Measurements from ENCODE around the gene ATP4A. TPM values are rescaled to one million over a fixed set of nuclear protein-coding genes. Genes with fewer than 3 reads are reported as not detected.

Gene ATP4A
- total RNA-seq, 1 donor from 2014 or later, result not detected

DNA sequence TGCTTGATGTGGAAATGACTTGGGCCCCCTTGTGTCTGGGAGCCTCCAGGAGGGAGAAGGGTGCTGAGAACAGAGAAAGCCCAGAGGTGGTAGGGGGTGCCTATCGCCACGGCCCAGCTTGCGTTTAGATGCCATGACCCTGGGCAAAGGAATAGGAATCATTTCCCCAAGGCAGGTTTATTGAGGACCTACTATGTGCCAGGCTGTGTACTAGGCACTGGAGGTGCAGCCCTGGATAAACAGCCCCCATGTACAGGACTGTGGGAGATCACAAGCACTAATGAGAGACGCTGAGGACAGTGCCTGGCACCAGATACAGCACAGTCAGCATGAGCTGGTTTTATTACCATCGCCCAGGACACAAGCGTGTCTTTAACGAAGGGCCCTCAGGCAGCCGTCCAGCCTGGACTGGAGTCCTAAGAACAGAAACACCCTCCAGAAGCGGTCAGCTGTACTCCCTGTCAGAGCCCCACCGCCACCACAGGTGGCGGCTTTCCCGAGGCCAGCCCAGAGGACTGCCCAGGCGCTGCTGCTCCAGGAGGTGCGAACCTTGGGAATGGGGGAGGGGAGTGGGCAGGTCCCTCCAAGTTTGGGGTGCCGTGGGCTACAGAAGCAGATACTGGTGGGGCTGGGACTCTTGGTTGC, 13.5 kb downstream of the ATP4A start:
- intact Hi-C loops (cut with micrococcal nuclease), result loop anchor here (1.0 to 5.0 kb wide), 6 partner anchors 42 to 167 kb away; partner anchors contain the start of genes COX6B1 and KMT2B

DNA sequence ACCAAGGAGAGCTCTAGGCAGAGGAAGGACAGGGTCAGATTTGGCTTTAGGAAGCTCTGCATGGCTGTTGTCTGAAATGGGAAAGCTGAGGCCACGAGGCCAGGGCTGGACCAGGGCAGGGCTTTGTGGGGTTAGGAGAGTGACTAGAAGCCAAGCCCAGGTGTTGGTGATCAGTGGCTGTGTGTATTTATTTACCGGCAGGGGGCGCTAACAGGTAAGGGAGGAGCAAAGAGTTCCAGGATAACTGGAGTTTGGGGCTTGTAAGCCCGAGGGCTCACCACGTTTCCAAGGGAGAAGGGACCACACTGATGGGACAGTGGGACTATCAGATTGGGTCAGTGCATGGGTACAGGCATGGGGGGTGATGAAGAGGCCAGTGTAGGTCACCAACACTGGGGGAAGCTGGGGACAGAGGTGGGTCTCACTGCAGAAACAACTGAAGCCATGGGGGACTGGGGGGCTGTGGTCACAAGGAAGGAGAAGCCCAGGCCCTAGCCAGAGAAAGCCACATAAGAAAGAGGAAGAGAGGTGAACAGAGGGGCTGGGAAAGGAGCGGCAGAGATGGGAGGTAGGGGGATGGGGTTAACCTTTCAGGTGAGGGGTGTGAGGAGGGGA, 14.2 kb downstream of the ATP4A start:
- intact Hi-C loops (cut with micrococcal nuclease), result loop anchor here (1.0 to 5.0 kb wide), 6 partner anchors 43 to 168 kb away; partner anchors contain the start of genes COX6B1 and KMT2B

DNA sequence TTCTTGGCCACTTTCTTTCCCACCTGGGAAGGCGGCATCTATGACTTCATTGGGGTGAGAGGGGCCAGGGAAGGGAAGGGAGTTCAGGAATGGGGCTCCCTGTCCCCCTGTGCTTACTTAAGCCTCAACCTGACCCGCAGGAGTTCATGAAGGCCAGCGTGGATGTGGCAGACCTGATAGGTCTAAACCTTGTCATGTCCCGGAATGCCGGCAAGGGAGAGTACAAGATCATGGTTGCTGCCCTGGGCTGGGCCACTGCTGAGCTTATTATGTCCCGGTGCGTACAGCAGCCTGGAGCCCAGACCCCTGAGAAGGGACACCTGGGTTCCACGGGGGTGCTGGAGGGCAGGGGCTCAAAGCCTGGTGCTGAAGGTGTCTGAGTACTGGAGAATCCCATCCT, 16.9 kb downstream of the ATP4A start:
- intact Hi-C loops (cut with micrococcal nuclease), result loop anchor here (1.0 to 5.0 kb wide), 5 partner anchors 66 to 171 kb away; partner anchors contain the start of genes COX6B1, HAUS5 and KMT2B

DNA sequence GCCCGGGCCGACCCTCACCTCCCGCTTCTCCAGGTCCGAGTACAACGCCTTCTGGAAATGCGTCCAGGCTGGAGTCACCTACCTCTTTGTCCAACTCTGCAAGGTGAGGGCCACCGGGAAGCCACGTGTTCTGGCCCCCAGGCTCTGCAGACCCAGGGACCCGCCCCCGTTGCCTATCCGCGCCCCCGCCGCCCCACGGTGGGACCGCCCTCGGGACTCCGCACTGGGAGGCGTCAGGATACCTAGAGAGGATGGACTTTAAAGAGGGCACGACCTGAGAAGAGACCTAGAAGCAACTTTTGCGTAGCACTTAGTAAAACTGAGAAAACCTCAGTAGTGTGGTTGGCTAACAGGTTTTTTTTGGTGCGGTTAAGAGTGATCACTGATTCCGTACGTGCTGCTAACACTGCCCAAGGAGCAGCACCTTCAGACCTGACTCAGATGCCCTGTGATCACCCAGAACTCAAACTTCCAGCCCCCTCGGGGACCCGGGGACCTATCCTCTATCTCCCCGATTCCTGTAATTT, 17.5 kb downstream of the ATP4A start:
- intact Hi-C loops (cut with micrococcal nuclease), result loop anchor here (1.0 to 5.0 kb wide), 6 partner anchors 66 to 277 kb away; partner anchors contain the start of genes COX6B1, HAUS5, KMT2B and USF2

DNA sequence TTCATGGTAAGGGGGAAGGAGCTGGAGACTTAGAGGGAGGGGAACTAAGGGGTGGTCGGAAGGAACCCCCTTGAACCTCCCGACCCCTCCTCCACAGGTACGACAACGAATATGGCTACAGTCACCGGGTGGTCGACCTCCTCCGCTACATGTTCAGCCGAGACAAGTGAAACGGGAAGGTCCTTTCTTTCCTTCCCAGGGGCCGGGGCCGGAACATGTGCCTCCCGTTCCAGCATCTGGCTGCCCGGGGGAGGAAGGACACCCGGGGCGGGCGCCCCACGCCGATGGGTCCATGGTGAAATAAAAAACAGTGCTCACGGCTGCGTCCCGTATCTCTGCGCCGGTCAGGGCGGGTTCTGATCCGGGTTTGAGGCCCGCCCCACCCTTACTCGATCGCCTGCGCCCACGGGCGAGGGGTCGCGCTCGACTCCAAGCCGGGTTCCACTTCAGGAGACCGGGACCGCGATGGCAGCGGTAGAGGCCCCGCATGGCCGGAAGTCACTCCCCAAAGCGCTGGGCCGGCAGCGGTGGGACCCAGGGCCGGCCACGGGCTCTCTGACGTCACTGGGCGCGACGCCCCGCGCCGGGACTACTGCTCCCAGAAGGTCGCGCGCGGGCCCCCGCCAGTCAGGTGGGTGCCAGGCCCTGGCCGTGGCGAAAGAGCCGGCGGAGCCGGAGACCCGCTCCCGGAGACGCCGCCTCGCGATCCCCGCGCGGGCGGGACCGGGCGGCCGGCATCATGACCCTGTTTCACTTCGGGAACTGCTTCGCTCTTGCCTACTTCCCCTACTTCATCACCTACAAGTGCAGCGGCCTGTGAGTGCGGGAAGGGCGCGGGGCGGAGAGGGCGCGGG, 18.2 kb downstream of the ATP4A start, which contains the start of gene TMEM147:
Gene TMEM147, plus strand, starts transcription at position 626 of the 854 bp plus-strand sequence. Its CDS starts 114 bp downstream, at position 740.
- intact Hi-C loops (cut with micrococcal nuclease), result loop anchor here (2.0 to 5.0 kb wide), 5 partner anchors 102 to 276 kb away; partner anchors contain the start of genes COX6B1, KMT2B and USF2

DNA sequence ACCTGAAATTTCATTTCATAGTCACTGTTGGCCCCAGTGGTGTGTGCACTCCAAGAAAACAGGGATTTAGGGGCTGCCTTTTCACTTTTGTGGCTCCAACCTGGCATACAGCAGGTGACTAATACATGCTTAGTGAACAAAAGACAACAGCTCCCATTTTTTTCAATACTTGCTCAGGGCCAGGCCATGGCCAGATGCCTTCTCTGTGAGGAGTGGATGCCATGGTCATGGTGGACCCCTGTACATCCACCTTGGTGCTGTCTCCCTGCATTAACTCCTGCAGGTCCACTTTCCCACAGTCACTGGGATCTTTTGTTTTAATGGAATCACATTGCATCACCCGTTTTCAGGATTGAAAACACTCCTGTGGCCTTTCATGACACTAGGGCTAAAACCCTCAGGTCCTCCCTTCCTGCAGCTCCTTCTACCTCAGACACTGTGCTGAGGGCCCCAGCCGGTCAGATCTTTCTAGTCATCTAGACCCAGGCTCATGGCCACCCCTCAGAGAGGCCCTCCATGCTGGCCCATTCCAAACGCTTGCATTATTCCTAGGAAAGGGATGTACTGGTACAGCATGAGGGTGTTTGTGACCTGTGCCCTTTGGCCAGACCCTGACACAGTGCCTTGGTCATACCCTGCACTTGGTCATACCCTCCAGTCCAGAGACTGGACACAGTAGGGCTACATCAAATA, 19.2 kb downstream of the ATP4A start:
- intact Hi-C loops (cut with micrococcal nuclease), result loop anchor here (2.0 kb wide), 1 partner anchor 275 kb away; the partner anchor contains the start of gene USF2

DNA sequence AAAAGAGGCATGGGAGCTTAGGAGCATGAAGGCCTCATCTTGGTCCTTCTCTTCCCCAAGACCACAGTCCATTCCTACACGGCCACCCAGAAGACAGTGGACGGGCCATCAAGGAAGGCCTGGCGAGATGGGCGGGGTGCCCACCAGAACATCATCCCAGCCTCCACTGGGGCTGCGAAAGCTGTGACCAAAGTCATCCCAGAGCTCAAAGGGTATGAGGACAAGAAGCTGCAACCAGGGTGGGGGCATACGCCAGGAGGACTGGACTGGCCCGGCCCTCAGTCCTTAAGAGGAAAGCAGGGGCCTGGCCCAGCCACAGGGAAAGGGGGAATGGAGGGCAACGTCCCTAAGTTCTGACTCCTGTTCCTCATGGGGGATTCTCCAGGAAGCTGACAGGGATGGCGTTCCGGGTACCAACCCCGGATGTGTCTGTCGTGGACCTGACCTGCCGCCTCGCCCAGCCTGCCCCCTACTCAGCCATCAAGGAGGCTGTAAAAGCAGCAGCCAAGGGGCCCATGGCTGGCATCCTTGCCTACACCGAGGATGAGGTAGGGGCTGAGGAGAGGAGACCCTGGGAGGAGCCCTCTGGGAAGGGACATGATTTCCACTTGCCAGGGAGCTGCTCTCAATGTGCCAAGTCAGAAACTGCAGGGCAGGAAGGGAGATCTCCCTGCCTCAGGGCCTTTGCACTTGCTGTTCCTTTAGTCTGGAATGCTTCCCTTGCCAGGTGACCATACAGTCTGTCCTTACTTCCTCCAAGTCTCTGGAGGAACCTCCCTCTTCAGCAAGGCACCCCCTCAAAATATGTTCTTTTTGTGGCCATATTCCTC, 20.0 kb downstream of the ATP4A start:
- intact Hi-C loops (cut with micrococcal nuclease), result loop anchor here (2.0 kb wide), 1 partner anchor 275 kb away; the partner anchor contains the start of gene USF2

DNA sequence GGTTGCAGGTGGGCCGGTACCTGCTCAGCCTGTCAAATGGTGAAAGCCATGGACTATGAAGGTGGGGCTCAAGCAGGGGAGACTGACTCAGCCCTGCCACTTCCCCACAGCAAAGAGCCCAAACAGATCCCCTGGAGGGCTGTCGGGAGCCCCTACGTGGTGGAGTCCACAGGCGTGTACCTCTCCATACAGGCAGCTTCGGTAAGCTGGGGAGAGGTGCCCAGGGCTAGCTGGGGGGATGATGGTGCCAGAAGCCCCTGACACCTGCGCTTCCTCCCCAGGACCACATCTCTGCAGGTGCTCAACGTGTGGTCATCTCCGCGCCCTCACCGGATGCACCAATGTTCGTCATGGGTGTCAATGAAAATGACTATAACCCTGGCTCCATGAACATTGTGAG, 21.2 kb downstream of the ATP4A start:
- intact Hi-C loops (cut with micrococcal nuclease), result no loop called here

DNA sequence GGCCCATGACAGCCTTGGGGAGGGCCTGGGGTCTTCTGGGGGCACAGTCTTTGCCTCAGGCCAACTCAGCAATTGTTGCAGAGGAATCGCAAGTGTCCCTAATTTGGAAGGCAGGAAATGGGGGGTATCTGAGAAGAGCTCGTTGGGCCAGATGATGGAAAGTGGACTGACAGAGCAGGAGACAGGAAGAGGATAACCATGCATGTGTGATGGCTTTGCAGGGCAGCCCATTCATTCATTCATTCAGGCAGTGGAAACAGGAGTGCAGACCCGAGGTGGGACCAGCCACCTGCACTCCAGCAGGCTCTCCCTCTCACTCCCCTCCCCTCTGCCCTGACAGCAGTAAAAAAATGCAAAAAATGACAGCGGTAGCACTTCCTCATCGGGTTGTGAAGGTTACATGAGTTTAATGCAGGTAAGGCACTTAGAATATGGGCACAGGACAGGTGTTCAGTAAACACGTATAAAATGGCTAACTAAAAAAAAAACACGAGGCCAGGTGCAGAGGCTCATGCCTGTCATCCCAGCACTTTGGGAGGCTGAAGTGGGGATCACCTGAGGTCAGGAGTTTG, 23.0 kb downstream of the ATP4A start:
- intact Hi-C loops (cut with micrococcal nuclease), result no loop called here

DNA sequence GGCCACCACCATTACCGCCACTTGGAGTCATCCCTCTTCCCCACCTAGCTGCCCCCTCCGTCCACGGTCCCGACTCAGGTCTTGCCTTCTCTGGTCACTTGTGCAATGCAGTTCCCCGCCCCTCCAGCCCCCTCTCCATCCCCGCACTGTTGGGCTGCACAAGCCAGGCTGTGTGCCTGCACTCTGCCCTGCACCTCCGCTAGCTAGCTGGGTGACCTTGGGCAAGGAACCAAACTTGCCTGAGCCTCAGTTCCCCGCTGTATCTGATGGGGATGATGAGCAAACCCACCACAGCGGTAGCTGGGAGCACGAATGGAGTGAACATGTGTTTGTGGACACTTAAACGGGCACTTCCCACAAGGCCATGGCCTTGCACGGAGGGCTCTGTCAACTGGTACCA, 23.6 kb downstream of the ATP4A start:
- intact Hi-C loops (cut with micrococcal nuclease), result no loop called here

DNA sequence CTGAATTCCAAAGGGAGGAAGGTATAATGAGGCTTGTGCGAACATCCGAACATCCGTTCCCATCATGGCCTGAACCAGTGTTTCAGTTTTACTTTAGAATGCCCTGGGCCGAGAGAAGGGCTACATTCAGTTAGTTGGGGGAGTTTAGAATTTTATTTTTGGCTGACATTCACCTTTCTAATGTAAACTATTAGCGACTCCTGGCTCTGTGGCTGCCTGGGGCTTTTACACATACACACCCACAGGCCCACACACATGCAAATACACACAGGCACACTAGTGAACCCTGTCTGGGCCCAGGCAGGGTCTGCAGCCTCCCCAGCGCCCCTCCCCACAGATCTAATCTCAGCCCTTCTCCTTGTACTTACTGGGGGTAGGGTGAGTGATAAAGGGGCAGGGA, 24.1 kb downstream of the ATP4A start:
- intact Hi-C loops (cut with micrococcal nuclease), result no loop called here

DNA sequence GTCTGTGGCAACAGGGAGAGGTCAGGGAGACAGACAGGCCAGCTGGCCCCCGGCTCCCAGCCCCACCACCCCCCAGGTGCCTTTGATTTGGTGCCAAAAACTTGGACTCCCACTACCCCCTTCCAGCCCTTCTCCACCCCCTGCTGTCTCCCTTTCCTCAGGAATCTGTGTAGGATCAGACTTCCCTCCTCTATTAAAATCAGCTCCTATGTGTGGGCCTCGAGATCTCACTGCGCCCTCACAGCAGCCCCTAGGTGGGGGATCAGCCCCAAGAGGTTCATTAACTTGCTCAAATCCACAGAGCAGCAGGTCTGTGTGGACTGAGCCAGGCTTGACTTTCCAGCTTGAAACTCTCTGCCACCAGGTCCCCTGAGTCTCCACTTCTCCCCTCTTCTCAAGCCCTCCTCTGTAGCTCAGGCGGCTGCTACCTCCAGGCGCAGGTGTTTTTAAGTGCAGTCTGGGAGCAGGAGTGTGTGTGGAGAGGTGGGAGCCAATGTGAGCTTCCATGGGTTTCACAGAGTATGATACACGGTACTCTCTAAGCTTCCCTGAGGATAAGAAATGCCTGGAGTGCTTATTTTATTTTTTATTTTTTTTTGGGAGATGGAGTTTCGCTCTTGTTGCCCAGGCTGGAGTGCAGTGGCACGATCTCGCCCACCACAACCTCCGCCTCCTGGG, 28.5 kb downstream of the ATP4A start:
- intact Hi-C loops (cut with micrococcal nuclease), result no loop called here

DNA sequence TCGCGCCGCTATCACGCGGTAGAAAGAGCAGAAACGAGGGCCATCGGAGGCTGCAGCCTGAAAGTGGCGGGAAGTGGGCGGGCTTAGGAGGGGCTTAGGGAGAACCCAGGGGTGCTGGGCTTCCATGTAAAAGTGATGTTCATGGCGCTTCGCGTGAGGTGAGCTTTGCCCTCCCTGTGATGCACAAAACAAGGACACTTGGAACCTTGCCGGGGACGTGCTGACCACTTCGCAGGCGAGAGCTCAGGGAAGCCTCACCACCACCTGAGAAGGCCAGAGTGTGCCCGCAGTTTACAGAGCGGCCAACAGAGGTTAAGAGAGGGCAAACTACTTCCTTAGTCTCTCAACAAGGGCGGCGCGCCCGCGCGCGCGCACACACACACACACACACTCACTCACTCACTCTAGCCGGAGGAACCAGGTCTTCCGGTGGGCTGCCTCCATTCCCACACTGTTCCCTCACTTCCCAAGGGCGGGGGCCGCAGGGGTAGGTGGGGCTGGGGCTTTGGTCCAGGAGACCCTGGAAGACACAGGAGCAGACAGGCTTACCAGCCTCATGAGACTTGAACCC, 29.6 kb downstream of the ATP4A start:
- intact Hi-C loops (cut with micrococcal nuclease), result no loop called here

DNA sequence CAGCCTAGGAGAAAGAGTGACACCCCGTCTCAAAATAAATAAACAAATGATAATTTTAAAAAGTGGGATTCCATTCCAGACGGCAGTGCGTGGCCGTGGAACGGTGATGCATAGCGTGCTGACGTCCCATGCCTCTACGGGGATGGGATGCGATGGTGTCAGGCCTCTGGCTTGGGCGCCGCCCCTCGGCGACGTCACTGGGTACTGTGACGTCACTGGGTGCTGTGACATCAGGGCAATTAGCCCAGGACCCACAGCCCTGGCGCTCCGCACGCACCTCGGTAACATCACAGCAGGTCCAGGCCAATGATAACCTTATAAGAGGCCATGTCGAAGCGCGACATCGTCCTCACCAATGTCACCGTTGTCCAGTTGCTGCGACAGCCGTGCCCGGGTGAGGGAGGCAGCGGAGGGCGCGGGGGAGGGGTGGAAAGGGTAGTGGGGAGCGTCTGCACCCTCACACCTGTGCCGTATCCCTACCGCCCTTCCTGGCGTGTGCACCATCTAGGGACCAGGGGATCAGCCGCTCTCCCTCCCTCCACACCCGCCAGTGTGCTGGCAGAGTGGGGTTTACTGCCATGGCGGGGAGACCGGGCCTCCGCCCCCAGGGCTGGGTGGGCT, 30.1 kb downstream of the ATP4A start, which contains the start of gene GAPDHS:
Gene GAPDHS, plus strand, starts transcription at position 256 of the 621 bp plus-strand sequence. Its CDS starts 72 bp downstream, at position 328.
- intact Hi-C loops (cut with micrococcal nuclease), result no loop called here

DNA sequence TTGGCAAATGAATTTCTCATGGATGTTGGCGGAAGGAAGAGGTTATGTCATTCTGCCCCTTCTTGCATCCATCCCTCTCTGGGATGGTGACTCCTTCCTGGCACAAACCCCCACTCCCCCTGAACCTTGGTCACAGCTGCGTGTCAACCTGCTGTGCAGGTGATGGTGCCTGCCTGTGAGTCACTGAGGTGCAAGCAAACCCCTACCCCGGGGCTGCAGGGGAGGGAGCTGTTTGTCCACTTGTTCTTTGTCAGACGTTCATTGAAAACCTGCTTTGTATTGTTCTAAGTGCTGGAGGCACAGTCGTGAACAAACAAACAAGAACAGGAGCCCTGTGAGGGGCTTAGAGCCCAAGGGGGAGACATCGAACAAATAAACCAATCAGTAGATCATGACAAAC, 32.2 kb downstream of the ATP4A start:
- intact Hi-C loops (cut with micrococcal nuclease), result no loop called here

DNA sequence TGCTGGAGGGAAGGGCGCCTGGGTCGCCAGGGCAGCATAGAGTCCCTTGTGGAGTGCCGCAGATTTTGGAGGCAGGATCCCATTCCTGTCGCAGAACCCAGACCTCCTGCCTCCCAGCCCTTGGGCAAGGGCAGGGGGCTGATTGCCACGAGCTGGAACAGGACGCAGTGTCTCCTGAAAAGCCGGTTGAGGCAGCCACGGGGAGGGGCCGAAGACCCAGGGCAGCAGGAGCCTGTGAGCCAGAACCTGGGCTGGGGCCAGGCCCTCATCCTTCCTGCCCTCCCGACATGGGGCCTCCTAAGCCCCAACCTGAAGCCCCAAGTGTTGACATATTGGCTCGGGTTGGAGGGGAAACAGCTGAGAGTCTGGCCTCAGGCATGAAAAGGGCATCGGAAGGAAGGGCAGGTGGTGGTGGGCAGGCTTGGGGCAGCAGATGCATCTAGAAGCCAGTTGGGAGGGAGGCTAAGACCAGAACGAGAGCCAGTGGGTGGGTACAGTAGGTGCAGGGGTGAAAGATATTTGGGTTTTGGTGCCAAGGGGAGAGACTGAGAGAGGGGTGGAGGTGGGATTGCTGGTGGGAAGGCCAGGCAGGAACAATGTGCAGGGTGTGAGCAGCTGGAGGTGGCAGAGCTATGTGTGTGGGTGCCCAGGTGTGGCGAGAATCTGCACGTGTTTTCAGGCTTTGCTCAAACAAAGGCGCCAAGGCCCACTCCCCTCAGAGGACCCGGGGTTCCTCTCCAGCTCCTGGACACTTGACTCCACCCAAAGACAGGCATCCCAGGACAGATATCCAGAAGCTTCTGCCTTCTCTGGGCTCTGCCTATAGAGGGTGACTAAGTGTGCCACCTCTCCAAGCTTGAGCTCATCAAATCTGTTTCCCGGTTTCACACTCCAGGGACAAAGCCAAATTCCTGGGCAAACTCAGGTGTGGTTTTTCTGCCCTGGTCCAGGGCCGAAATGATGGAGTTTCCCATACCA, 33.9 kb downstream of the ATP4A start:
- intact Hi-C loops (cut with micrococcal nuclease), result no loop called here
